ENCODE results near the gene FRMD4A.
A peak's percentile ranks its signal among the peaks of the same experiment; 100 is the strongest.

FRMD4A gene

GRCh38 chr10:13736506-13736905 is 594.2 kb downstream of the FRMD4A start:
- in situ Hi-C loops (cut with HindIII; ENCODE audit: low pct_ligation_motif_present, low pct_unique_long_range_greater_than_20kb, low sequenced_read_pairs), result no loop called here
- DNase-seq, result no peak

GRCh38 chr10:13734151-13734550 is 596.6 kb downstream of the FRMD4A start:
- no peak for DNase-seq
- in situ Hi-C loops (cut with HindIII; ENCODE audit: low pct_ligation_motif_present, low pct_unique_long_range_greater_than_20kb, low sequenced_read_pairs), result no loop called here

GRCh38 chr10:13733071-13733470 is 597.7 kb downstream of the FRMD4A start:
- DNase-seq, result no peak
- in situ Hi-C loops (cut with HindIII; ENCODE audit: low pct_ligation_motif_present, low pct_unique_long_range_greater_than_20kb, low sequenced_read_pairs), result no loop called here

GRCh38 chr10:13732465-13732881 is 598.3 kb downstream of the FRMD4A start:
- DNase-seq, result no peak
- in situ Hi-C loops (cut with HindIII; ENCODE audit: low pct_ligation_motif_present, low pct_unique_long_range_greater_than_20kb, low sequenced_read_pairs), result no loop called here

- in situ Hi-C loops (cut with HindIII; ENCODE audit: low pct_ligation_motif_present, low pct_unique_long_range_greater_than_20kb, low sequenced_read_pairs), result no loop called here
- DNase-seq, result no peak
Measured at GRCh38 chr10:13731799-13732198, 598.9 kb downstream of the FRMD4A start.

- DNase-seq, result no peak
Measured at GRCh38 chr10:13730956-13731355, 599.8 kb downstream of the FRMD4A start.

GRCh38 chr10:13730306-13730652 is 600.4 kb downstream of the FRMD4A start:
- no peak for DNase-seq
- in situ Hi-C loops (cut with HindIII; ENCODE audit: low pct_ligation_motif_present, low pct_unique_long_range_greater_than_20kb, low sequenced_read_pairs), result no loop called here

More at GRCh38 chr10:13730956-13731355, 599.8 kb downstream of the FRMD4A start:
- in situ Hi-C loops (cut with HindIII; ENCODE audit: low pct_ligation_motif_present, low pct_unique_long_range_greater_than_20kb, low sequenced_read_pairs), result no loop called here

GRCh38 chr10:13729586-13730305 is 601.0 kb downstream of the FRMD4A start:
- DNase-seq, result no peak
- in situ Hi-C loops (cut with HindIII; ENCODE audit: low pct_ligation_motif_present, low pct_unique_long_range_greater_than_20kb, low sequenced_read_pairs), result no loop called here

- in situ Hi-C loops (cut with HindIII; ENCODE audit: low pct_ligation_motif_present, low pct_unique_long_range_greater_than_20kb, low sequenced_read_pairs), result no loop called here
- DNase-seq, result no peak
Measured at GRCh38 chr10:13728898-13729535, 601.7 kb downstream of the FRMD4A start.

- no peak for DNase-seq
- in situ Hi-C loops (cut with HindIII; ENCODE audit: low pct_ligation_motif_present, low pct_unique_long_range_greater_than_20kb, low sequenced_read_pairs), result no loop called here
Measured at GRCh38 chr10:13725594-13725993, 605.1 kb downstream of the FRMD4A start.

GRCh38 chr10:13724484-13724883 is 606.2 kb downstream of the FRMD4A start:
- in situ Hi-C loops (cut with HindIII; ENCODE audit: low pct_ligation_motif_present, low pct_unique_long_range_greater_than_20kb, low sequenced_read_pairs), result no loop called here
- DNase-seq, result no peak

- in situ Hi-C loops (cut with HindIII; ENCODE audit: low pct_ligation_motif_present, low pct_unique_long_range_greater_than_20kb, low sequenced_read_pairs), result no loop called here
- DNase-seq, result no peak
Measured at GRCh38 chr10:13722747-13723653, 607.7 kb downstream of the FRMD4A start.

GRCh38 chr10:13721486-13721885 is 609.2 kb downstream of the FRMD4A start:
- in situ Hi-C loops (cut with HindIII; ENCODE audit: low pct_ligation_motif_present, low pct_unique_long_range_greater_than_20kb, low sequenced_read_pairs), result no loop called here
- DNase-seq, result no peak

GRCh38 chr10:13720699-13721098 is 610.0 kb downstream of the FRMD4A start:
- DNase-seq, result no peak
- in situ Hi-C loops (cut with HindIII; ENCODE audit: low pct_ligation_motif_present, low pct_unique_long_range_greater_than_20kb, low sequenced_read_pairs), result no loop called here

GRCh38 chr10:13719425-13719824 is 611.3 kb downstream of the FRMD4A start:
- in situ Hi-C loops (cut with HindIII; ENCODE audit: low pct_ligation_motif_present, low pct_unique_long_range_greater_than_20kb, low sequenced_read_pairs), result no loop called here
- DNase-seq, result no peak

GRCh38 chr10:13718820-13719219 is 611.9 kb downstream of the FRMD4A start:
- DNase-seq, result no peak
- in situ Hi-C loops (cut with HindIII; ENCODE audit: low pct_ligation_motif_present, low pct_unique_long_range_greater_than_20kb, low sequenced_read_pairs), result no loop called here

GRCh38 chr10:13717936-13718772 is 612.6 kb downstream of the FRMD4A start:
- in situ Hi-C loops (cut with HindIII; ENCODE audit: low pct_ligation_motif_present, low pct_unique_long_range_greater_than_20kb, low sequenced_read_pairs), result no loop called here
- peak; percentile 94 for DNase-seq

GRCh38 chr10:13717571-13717935 is 613.2 kb downstream of the FRMD4A start:
- no peak for DNase-seq
- in situ Hi-C loops (cut with HindIII; ENCODE audit: low pct_ligation_motif_present, low pct_unique_long_range_greater_than_20kb, low sequenced_read_pairs), result no loop called here

All from ACHN (cell line).